ENCODE data around the gene STRA8.

The STRA8 gene

GRCh38 chr7:135270577-135271254 is 37.1 kb downstream of the STRA8 start:
- no peak for ATAC-seq

- ATAC-seq, result no peak
These were observed 37.6 kb downstream of the STRA8 start for GRCh38 chr7:135271255-135271615.

GRCh38 chr7:135272303-135272702 is 38.7 kb downstream of the STRA8 start:
- ATAC-seq, result no peak

GRCh38 chr7:135273581-135273980 is 39.9 kb downstream of the STRA8 start:
- no peak for ATAC-seq

GRCh38 chr7:135274495-135275268 is 41.0 kb downstream of the STRA8 start:
- ATAC-seq, result peak; percentile 65 to 79

- no peak for ATAC-seq
These were observed 42.4 kb downstream of the STRA8 start for GRCh38 chr7:135275971-135276580.

GRCh38 chr7:135277161-135277560 is 43.5 kb downstream of the STRA8 start:
- ATAC-seq, result no peak

- peak; percentile 88 to 93 for ATAC-seq
These were observed 47.8 kb downstream of the STRA8 start for GRCh38 chr7:135281363-135281949.

- peak in 1 of 2 donors; percentile 44 for ATAC-seq
These were observed 49.1 kb downstream of the STRA8 start for GRCh38 chr7:135282561-135283254.

GRCh38 chr7:135283959-135284638 is 50.5 kb downstream of the STRA8 start:
- no peak for ATAC-seq

GRCh38 chr7:135285547-135286233 is 52.1 kb downstream of the STRA8 start:
- no peak for ATAC-seq

GRCh38 chr7:135286876-135287275 is 53.2 kb downstream of the STRA8 start:
- no peak for ATAC-seq

- no peak for ATAC-seq
These were observed 57.0 kb downstream of the STRA8 start for GRCh38 chr7:135290594-135290993.

GRCh38 chr7:135291809-135292253 is 58.2 kb downstream of the STRA8 start:
- peak in 1 of 2 donors; percentile 63 for ATAC-seq

GRCh38 chr7:135299235-135299634 is 65.6 kb downstream of the STRA8 start:
- no peak for ATAC-seq

- ATAC-seq, result no peak
These were observed 67.5 kb downstream of the STRA8 start for GRCh38 chr7:135300913-135301765.
